Stimulated activated CD4-positive, alpha-beta T cell treated with anti-CD3 and anti-CD28 coated beads, TNF-alpha, amount 100 ng/mL, for 4 hours (primary cell): ENCODE results near the gene CPVL.

ENCODE experiments used
- DNase-seq, 3 experiments: peaks; one replicate each; pipeline ENCODE4 v3.0.0-alpha.2; 2020; ENCODE audit warnings: low read depth in 3 of 3

CPVL gene

DNA sequence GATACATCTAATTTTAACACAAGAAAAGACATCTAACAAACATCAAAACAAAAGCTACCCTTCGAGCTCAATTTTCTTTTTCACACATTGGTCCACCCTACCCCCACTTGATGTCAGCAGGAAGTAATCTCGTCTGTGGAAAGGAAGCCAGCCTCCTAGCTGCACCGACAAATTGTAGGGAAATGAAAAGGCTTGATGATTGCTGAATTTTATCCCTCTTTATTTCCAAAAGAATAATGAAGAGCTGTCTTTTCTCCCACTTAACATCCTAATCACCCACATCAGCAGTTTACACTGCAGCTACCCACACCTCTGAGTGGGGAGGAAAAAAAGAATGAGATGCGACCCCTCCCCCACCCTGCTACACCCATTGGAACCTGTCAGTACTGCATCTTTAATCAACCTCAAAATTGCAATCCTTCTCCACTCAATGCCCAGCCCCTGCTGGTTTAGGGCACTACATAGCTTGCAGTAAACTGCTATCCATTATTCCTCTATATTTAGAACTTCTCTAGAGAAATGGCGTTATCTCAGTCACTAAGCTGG is 10.6 kb upstream of the CPVL start:
- DNase-seq: no peak

- no peak for DNase-seq
Observed at GRCh38 chr7:29154076-29154475, 7.7 kb upstream of the CPVL start.

DNA sequence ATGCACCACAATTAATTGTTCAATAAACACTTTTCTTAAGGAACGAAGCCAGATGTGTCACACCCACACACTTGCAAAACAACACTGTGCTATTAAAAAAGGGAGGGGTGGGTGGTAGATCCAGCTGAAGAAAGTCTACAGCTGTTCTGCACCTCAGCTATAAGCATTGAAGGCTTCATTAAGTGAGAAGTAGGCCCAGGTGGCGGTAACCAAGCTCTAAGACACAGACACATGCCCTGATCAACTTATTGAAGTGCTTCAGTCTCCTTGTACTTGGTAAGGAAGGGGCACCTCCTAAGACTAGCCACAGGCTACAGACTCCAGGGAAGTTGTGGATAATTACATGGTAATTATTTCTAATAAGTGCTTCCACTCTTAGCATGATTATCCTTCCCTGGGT is 4.5 kb upstream of the CPVL start:
- no peak for DNase-seq

DNA sequence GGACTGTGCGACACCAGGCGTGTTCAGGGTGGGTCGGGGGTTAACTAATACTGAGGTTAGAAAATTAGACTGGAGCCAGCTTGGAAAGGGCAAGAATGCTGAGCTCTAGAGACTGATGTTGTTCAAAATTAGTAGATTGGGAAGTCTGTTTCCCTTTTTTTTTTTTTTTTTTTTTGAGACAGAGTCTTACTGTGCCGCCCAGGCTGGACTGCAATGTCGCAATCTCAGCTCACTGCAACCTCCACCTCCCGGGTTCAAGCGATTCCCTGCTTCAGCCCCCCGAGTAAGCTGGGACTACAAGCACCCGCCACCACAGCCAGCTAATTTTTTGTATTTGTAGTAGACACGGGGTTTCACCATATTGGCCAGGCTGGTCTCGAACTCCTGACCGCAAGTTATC is 2.7 kb upstream of the CPVL start:
- DNase-seq: no peak

- DNase-seq: no peak
Observed at GRCh38 chr7:29147821-29148220, 1.5 kb upstream of the CPVL start.

DNA sequence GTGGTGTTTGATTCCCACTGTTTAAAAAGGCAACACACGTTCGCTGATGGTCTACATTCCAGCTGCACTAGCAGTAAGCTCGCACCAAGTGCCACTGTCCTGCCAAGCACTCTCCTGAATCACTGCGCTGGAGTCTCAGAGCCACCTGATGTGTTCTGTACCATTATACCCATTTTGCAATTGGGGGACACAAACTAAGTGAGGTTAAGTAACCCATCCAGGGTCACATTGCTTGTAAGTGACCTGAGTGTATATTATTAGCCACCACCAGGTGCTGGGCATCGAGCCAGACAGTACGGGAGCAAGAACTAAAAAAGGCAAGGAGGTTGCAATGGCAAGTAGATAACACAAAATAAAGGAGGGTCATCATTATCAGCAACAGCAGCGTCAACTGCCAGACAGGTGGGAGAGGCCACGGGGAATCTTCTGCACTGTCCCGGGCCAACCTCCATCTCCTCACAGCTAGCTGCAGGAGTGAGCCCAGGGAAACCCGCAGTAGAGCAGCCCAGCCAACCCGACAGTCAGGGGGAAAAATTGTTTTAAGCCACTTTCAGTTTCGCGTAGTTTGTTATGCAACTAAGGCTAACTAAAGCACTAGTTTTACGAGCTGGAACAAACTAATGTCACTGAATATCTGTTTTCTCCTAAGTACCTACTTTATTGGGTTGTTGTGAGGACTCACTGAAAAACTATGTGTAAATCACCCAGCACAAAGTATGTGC is 712 bp upstream of the CPVL start:
- DNase-seq: no peak

- no peak for DNase-seq
Observed at GRCh38 chr7:29145553-29146056, 732 bp downstream of the CPVL start.

- DNase-seq: no peak
Observed at GRCh38 chr7:29143751-29144150, 2.6 kb downstream of the CPVL start.

DNA sequence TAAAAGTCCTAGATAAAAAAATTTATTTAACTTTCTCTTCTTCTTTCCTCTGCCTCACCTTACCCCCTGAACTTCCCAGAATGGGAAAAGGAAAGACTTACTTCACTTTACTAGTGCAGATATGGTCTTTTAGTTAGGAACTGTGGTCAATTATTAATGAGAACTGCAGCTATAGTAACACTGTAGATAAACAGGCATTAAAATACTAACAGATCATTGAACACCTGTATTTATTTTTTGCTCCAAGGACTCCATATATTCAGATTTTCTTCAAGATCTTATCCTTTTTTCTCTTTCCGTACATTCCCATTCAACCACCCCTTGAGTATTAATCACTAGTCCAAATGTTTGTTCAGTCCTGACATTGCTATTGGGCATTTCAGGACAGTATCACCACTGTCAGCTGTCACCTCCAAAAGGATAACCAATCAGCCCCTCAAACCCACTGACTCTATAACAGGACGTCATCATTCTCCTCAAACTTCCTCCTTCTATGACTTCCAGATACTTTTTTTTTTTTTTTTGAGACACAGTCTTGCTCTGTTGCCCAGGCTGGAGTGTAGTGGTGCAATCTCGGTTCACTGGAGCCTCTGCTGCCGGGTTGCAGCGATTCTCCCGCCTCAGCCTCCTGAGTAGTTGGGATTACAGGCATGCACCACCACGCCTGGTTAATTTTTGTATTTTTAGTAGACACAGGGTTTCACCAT is 4.2 kb downstream of the CPVL start:
- no peak for DNase-seq

GRCh38 chr7:29140873-29141468 is 5.4 kb downstream of the CPVL start:
- no peak for DNase-seq

DNA sequence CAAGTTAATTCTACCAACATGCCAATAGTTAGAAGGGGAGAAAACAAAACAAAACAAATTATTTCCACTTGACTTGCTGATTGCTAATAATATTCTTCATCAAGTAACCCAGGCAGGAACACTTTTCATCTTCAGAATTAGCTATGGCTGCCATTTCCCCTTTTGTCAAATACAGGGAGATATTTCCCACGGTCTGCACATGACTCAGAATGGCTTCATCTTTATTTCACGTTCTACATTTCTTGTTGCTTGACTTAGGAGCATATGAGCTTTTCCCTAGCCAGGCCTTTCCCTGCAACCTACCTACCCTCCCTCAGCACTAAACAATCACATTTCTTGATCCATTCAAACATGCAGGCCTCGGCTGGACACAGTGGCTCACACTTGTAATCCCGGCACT is 6.5 kb downstream of the CPVL start:
- DNase-seq: no peak

DNA sequence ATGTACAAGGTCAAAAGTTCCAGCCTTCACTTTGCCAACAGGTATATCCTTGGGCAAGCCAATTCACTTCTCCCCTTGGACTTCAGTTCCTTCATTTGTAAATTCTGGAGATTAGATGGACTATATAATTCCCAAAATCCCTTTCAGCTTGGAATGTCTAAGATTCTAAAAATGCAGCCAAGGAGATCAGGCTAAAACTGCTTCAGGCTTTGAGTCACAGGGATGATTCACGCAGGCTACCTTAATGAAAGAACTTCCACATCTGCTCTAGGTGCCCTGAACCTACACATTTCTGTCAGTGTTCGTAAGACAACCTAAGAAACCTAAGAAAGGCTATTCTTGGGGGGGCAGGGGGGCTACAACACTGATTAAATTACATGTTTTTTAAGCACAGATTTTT is 7.1 kb downstream of the CPVL start:
- no peak for DNase-seq

DNA sequence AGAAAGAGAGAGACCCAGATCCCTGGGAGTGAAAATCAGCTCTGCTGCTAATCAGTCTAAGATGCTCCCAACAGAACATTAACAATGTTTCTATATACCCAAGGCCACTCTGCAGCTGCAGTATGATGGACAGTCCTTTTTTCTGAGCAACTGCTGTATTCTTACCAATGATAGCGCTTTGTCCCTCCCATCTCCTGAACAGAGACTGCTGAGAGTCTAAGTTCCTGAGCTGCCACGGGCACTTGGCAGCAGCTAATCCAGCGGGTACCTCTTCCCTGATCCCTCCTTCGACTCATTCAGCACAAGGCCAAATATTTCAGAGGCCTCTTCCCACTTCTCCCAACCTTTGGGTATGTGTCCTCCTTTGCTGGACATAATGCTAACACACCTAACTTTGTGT is 7.7 kb downstream of the CPVL start:
- DNase-seq: no peak

GRCh38 chr7:29135846-29136245 is 10.5 kb downstream of the CPVL start:
- DNase-seq: no peak

DNA sequence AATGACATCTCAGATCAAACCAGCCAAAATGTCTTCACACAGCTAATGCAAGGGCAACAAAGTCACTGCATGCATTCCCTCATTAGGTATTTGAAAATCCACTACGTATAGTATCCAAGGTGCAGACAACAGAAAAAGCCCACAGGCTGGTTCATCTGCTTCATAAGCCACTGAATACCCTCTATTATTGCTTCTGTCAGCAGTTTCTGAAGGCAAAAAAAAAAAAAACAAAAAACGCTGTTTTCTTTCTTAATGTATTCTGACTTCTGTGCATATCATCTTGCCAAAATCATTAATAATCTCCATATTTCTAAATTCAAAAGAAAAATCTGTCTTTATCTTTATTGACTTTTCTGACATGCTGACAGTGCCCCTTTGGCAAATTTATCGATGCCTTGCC is 13.4 kb downstream of the CPVL start:
- no peak for DNase-seq

DNA sequence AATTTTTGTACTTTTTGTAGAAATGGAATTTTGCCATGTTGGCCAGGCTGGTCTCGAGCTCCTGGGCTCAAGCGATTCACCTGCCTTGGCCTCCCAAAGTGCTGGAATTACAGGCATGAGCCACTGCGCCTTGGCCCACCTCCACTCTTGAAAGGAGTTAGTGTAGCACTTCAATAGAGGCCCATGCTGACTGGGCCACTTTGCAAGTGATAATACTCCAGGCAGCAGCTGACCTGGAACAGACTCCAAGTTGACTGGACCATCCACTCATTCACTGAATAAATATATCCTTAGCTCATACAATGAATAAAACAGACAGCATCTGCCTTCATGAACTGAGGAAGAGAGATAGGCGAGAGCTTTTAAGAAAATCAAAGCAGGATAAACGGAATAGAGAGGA is 14.7 kb downstream of the CPVL start:
- no peak for DNase-seq

DNA sequence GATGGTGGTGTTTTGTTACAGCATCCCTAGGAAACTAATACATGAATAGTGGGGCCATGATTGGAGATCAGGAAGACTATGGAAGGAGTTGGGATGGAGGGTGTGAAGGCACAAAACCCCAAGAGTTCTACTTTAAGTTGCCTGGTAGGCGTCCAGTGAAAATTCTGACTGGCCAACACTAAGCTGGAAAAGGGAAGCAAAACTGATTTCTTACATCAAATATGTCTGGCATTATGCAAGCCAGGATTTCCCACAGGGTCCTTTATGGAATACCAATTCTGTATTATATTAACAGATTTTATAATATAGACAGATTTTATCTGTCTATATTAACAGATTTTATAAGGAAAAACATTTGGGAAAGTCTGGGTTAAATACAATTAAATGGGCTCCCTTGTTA is 16.2 kb downstream of the CPVL start:
- no peak for DNase-seq

GRCh38 chr7:29127527-29127926 is 18.8 kb downstream of the CPVL start:
- no peak for DNase-seq

DNA sequence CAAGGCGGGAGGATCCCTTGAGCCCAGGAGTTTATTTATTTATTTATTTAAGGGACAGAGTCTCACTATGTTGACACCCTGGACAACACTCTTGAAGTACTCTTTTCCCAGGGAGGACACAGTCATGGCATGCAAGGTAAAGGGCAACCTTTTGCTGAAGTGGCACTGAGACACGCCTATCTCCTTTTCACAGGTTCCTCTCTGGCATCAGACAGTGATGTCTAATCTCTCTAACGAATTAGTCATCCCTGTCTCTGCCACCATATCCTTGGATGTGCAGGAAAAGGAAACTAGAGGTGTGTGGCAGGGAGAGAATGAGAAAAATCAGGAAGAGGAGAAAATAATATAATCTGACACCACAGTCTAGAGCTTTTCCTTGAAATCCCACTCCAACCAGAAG is 19.5 kb downstream of the CPVL start:
- no peak for DNase-seq

GRCh38 chr7:29123626-29124190 is 22.6 kb downstream of the CPVL start:
- no peak for DNase-seq

DNA sequence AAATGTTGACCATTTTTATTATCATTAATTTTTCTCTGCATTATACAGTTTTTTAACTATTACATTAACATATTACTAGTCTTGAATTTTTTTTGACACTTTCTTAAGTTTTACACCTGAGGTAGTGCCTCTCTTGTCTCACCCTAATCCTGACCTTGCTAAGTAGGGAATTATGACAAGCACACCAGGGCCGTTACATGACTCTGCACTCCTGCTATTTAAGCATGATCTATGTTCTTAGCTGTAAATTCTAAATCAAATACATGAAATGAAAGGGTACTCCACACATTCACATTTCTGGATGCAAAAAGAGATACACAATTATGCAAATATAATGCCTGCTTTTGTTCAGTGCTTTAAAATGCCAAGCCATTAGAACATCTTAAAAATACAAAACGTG is 23.6 kb downstream of the CPVL start:
- no peak for DNase-seq

DNA sequence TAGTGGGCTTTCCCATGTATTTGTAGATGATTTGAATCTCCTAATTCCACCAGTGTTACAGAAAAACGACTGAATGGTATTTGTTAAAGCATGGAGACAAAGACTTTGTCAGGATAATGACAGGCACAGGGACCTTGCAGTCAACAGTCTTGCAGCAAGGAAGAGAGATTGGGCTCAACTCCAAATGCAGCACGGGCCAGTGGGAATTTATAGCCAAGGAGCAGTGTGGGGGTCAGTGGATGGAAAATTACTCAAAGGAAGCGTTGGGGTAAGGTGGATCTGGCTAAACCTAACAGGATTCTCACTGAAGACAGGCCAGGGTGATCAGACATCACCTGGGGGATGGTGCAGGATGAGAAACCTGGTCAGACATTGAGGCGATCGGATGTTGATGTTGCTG is 24.3 kb downstream of the CPVL start:
- DNase-seq: no peak

DNA sequence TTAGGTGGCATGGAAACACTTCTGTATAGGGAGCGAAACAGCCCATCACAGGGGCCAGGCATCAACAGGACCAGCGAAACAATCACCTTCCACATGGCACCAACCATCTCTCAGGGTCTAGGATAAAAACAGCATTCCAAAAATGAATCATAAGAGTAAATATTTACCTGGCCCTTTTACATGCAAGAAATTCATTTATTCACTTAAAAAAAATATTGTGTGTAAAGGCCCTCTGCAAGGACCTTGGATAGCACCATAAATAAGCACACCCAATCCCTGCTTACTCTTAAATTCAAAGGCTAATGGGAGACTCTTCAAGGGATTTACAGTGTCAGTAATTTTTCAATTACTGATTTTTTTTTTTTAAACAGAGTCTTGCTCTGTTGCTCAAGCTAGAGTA is 25.4 kb downstream of the CPVL start:
- DNase-seq: no peak
